ENCODE measurements around the gene DLG2.

The DLG2 gene

GRCh38 chr11:84468235-84468634, 1158.9 kb downstream of the DLG2 start:
- Histone ChIP-seq H3F3A (ENCODE audit: control insufficient read depth, insufficient read depth) (no peaks in the 10 kb centered on the region), H3K79me2 (ENCODE audit: control insufficient read depth, low read length) (no peaks in the 10 kb centered on the region), H3K9me2 (replicated peaks; ENCODE audit: control insufficient read depth, low read length) (no peaks in the 10 kb centered on the region), H3K27me3 (ENCODE audit: control insufficient read depth, low read length) (peaks cover 3% of the 10 kb centered on the region; the same call in 1 of the 2 replicates), H4K20me1 (ENCODE audit: control insufficient read depth, insufficient read depth, low read depth, low read length) (no peaks in the 10 kb centered on the region), H3K9me3 (ENCODE audit: control insufficient read depth, insufficient read depth, low read length) (no peaks in the 10 kb centered on the region), H3K4me1 (ENCODE audit: control insufficient read depth, low read length) (no peaks in the 10 kb centered on the region), H3K27ac (ENCODE audit: low read depth, low read length) (no peak overlapping the region), H3K4me3 (ENCODE audit: low read length) (no peak overlapping the region), H3K36me3 (ENCODE audit: control insufficient read depth, low read length) (no peaks in the 10 kb centered on the region), H3K4me2 (ENCODE audit: low read length) (no peak overlapping the region)
- TF ChIP-seq CTCF (IDR thresholded peaks at IDR 0.05; ENCODE audit: low read depth, low read length, poor library complexity, severe bottlenecking) (no peak), EZH2phosphoT487 (IDR thresholded peaks at IDR 0.05; ENCODE audit: borderline replicate concordance, low read length) (no peak)

GRCh38 chr11:84465040-84465439, 1162.1 kb downstream of the DLG2 start:
- no peaks in the 10 kb centered on the region for H3K9me2 ChIP-seq (replicated peaks; ENCODE audit: control insufficient read depth, low read length)
- H3K36me3 ChIP-seq (ENCODE audit: control insufficient read depth, low read length) = no peaks in the 10 kb centered on the region
- no peak overlapping the region for H3K4me3 ChIP-seq (ENCODE audit: low read length)
- H4K20me1 ChIP-seq (ENCODE audit: control insufficient read depth, insufficient read depth, low read depth, low read length) = no peaks in the 10 kb centered on the region
- H3F3A ChIP-seq (ENCODE audit: control insufficient read depth, insufficient read depth) = no peaks in the 10 kb centered on the region
- no peaks in the 10 kb centered on the region for H3K79me2 ChIP-seq (ENCODE audit: control insufficient read depth, low read length)
- no peak for TF ChIP-seq EZH2phosphoT487 (IDR thresholded peaks at IDR 0.05; ENCODE audit: borderline replicate concordance, low read length)
- no peak for TF ChIP-seq CTCF (IDR thresholded peaks at IDR 0.05; ENCODE audit: low read depth, low read length, poor library complexity, severe bottlenecking)
- H3K9me3 ChIP-seq (ENCODE audit: control insufficient read depth, insufficient read depth, low read length) = no peaks in the 10 kb centered on the region
- H3K27ac ChIP-seq (ENCODE audit: low read depth, low read length) = no peak overlapping the region
- H3K27me3 ChIP-seq (ENCODE audit: control insufficient read depth, low read length) = peaks cover 3% of the 10 kb centered on the region; the same call in 1 of the 2 replicates
- H3K4me1 ChIP-seq (ENCODE audit: control insufficient read depth, low read length) = no peaks in the 10 kb centered on the region
- no peak overlapping the region for H3K4me2 ChIP-seq (ENCODE audit: low read length)

- Histone ChIP-seq H3F3A (ENCODE audit: control insufficient read depth, insufficient read depth) (no peaks in the 10 kb centered on the region), H3K36me3 (ENCODE audit: control insufficient read depth, low read length) (no peaks in the 10 kb centered on the region), H3K79me2 (ENCODE audit: control insufficient read depth, low read length) (no peaks in the 10 kb centered on the region), H3K4me1 (ENCODE audit: control insufficient read depth, low read length) (no peaks in the 10 kb centered on the region), H3K9me3 (ENCODE audit: control insufficient read depth, insufficient read depth, low read length) (no peaks in the 10 kb centered on the region), H3K27ac (ENCODE audit: low read depth, low read length) (no peak overlapping the region), H3K9me2 (replicated peaks; ENCODE audit: control insufficient read depth, low read length) (no peaks in the 10 kb centered on the region), H4K20me1 (ENCODE audit: control insufficient read depth, insufficient read depth, low read depth, low read length) (no peaks in the 10 kb centered on the region), H3K4me2 (ENCODE audit: low read length) (no peak overlapping the region), H3K27me3 (ENCODE audit: control insufficient read depth, low read length) (no peaks in the 10 kb centered on the region), H3K4me3 (ENCODE audit: low read length) (no peak overlapping the region)
- TF ChIP-seq CTCF (IDR thresholded peaks at IDR 0.05; ENCODE audit: low read depth, low read length, poor library complexity, severe bottlenecking) (no peak), EZH2phosphoT487 (IDR thresholded peaks at IDR 0.05; ENCODE audit: borderline replicate concordance, low read length) (no peak)
These were observed 1171.5 kb downstream of the DLG2 start for GRCh38 chr11:84455691-84456090.

GRCh38 chr11:84452211-84452610, 1174.9 kb downstream of the DLG2 start:
- Histone ChIP-seq H3K79me2 (ENCODE audit: control insufficient read depth, low read length) (no peaks in the 10 kb centered on the region), H3K27me3 (ENCODE audit: control insufficient read depth, low read length) (no peaks in the 10 kb centered on the region), H3K4me3 (ENCODE audit: low read length) (no peak overlapping the region), H4K20me1 (ENCODE audit: control insufficient read depth, insufficient read depth, low read depth, low read length) (no peaks in the 10 kb centered on the region), H3K4me2 (ENCODE audit: low read length) (no peak overlapping the region), H3K4me1 (ENCODE audit: control insufficient read depth, low read length) (no peaks in the 10 kb centered on the region), H3K9me2 (replicated peaks; ENCODE audit: control insufficient read depth, low read length) (no peaks in the 10 kb centered on the region), H3K27ac (ENCODE audit: low read depth, low read length) (no peak overlapping the region), H3F3A (ENCODE audit: control insufficient read depth, insufficient read depth) (no peaks in the 10 kb centered on the region), H3K36me3 (ENCODE audit: control insufficient read depth, low read length) (no peaks in the 10 kb centered on the region), H3K9me3 (ENCODE audit: control insufficient read depth, insufficient read depth, low read length) (no peaks in the 10 kb centered on the region)
- TF ChIP-seq EZH2phosphoT487 (IDR thresholded peaks at IDR 0.05; ENCODE audit: borderline replicate concordance, low read length) = no peak
- TF ChIP-seq CTCF (IDR thresholded peaks at IDR 0.05; ENCODE audit: low read depth, low read length, poor library complexity, severe bottlenecking) = no peak

Data from DOHH2 (cell line).